Memory B cell (primary cell): ENCODE measurements around the gene FUOM.

Experiments used
- ATAC-seq: fragments of 150-1000 bp; cut with Tn5 transposase; 2 replicates; pipeline ENCODE4 v1.10.0; 2021; ENCODE audit warnings: low read depth, mild to moderate bottlenecking, moderate library complexity
- DNase-seq, 2 donors: peaks; one replicate each; pipeline ENCODE4 v3.0.0; 2022; ENCODE audit warnings: low spot score in 2 of 2
- H3K27ac Mint-ChIP-seq: one replicate; pipeline ENCODE4 v1.8.0; 2022; ENCODE audit warnings: mild to moderate bottlenecking, moderate library complexity, mixed read lengths
- H3K27me3 Mint-ChIP-seq: one replicate; pipeline ENCODE4 v1.8.0; 2022; ENCODE audit warnings: mixed read lengths
- H3K36me3 Mint-ChIP-seq: one replicate; pipeline ENCODE4 v1.8.0; 2022; ENCODE audit warnings: mild to moderate bottlenecking, mixed read lengths
- H3K4me1 Mint-ChIP-seq: one replicate; pipeline ENCODE4 v1.8.0; 2022; ENCODE audit warnings: mixed read lengths
- H3K4me3 Mint-ChIP-seq: one replicate; pipeline ENCODE4 v1.8.0; 2022; ENCODE audit warnings: mild to moderate bottlenecking, moderate library complexity, mixed read lengths
- H3K9me3 Mint-ChIP-seq: one replicate; pipeline ENCODE4 v1.8.0; 2022; ENCODE audit warnings: mixed read lengths

The FUOM gene

DNA sequence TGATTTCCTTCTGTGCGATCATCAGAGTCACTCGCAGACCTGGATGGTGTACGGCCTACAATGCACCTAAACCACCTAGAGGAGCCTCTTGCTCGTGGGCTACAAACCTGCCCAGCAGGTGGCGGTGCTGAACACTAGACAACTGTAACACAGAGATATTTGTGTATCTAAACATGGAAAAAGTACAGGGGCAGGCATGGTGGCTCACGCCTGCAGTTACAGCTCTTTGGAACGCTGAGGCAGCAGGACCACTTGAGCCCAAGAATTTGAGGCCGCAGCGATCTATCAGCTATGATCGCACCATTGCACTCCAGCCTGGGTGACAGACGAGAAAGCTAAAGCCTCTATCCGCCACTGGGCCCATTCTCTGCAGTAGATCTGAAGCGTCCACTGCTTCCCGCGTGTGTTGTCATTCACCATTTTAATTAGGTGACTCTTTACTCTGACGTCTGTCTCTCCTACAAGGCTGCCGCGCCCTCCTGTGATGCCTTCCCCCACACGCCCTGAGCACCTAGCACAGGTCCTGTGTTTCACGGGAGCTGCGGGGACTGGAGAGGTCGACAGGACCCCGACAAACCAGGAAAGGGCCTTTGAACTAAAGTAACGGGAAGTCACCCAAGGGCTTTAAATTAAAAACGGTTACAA is 49.9 kb downstream of the FUOM start:
- H3K4me3 Mint-ChIP-seq: peak overlapping the region; percentile 98
- peak overlapping the region; percentile 100 for H3K27ac Mint-ChIP-seq
- no peaks in the 10 kb centered on the region for H3K9me3 Mint-ChIP-seq
- peaks cover 18% of the 10 kb centered on the region for H3K4me1 Mint-ChIP-seq
- peaks cover 12% of the 10 kb centered on the region for H3K36me3 Mint-ChIP-seq
- ATAC-seq: peak; percentile 44
- no peaks in the 10 kb centered on the region for H3K27me3 Mint-ChIP-seq
- DNase-seq: peak; percentile 79 to 83

DNA sequence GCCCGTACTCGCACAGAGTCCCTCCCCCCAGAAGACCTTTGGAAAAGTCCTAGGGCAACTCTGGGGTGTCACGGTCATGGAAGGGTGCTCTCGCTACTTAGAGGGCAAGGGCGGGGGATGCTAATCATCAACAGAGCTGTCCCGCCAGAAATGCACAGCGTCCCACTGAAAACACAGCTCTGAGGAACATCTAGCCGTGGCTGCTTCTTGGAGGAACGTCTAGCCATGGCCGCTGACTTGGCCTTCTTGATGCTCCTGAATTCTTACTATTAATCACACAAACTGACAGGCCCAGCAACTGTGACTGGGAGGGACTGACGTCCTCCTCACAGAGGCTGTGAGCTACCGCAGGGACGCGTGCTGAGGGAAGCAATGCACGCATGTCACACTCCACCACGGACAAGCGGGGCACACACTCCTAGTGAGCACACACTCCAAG is 50.9 kb downstream of the FUOM start:
- Mint-ChIP-seq H3K27me3 (no peaks in the 10 kb centered on the region), H3K4me3 (peak overlapping the region; percentile 98), H3K4me1 (peaks cover 23% of the 10 kb centered on the region), H3K36me3 (peaks cover 14% of the 10 kb centered on the region), H3K9me3 (no peaks in the 10 kb centered on the region), H3K27ac (peak overlapping the region; percentile 100)
- DNase-seq: no peak
- no peak for ATAC-seq

DNA sequence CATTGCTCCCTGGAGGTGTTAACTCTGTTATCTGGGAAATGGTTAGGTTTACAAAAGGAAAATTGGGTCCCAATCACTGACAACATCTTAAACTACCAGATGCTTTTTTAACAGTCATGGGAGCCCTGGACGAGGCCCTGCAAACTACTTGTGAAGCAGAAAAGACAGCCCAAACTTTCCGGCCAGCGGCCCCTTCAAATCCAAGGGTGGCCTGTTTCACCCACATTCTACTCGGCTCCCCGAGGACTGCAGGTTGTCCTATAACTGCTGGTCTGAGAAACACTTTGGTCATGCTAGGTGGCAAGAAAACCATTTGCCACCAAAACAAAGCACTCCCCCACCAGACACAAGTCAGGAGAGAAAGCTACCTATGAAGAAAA is 51.7 kb downstream of the FUOM start:
- ATAC-seq (no peak), DNase-seq (no peak)
- Mint-ChIP-seq H3K27me3 (no peaks in the 10 kb centered on the region), H3K36me3 (peaks cover 13% of the 10 kb centered on the region), H3K4me1 (peaks cover 23% of the 10 kb centered on the region), H3K4me3 (peak overlapping the region; percentile 8), H3K9me3 (no peaks in the 10 kb centered on the region), H3K27ac (peak overlapping the region; percentile 100)
